GM18907 (cell line): ENCODE results near the gene CLPSL2.
"Not testable (repeated sequence)": the region's sequence is repeated elsewhere in the genome, so short reads cannot be mapped to it uniquely, and the experiment has no call there.

Experiments
- ATAC-seq: cut with Tn5 transposase; IDR thresholded peaks from one replicate; pipeline ENCODE4 v1.9.1; 2021; ENCODE audit warnings: mild to moderate bottlenecking, moderate library complexity; ENCODE audit not compliant: unreplicated experiment

CLPSL2 gene

GRCh38 chr6:35776364-35777215 is at the start of gene CLPSL2:
CLPSL2 (plus strand) TSS chr6:35776598; CDS start chr6:35776619, 21 bp downstream.
- no peak for ATAC-seq

GRCh38 chr6:35727231-35727934 is 49.0 kb upstream of the CLPSL2 start:
- peak; percentile 9 for ATAC-seq

- peak; percentile 46 for ATAC-seq
Observed at GRCh38 chr6:35727935-35728682, 48.3 kb upstream of the CLPSL2 start.

- ATAC-seq: no peak
Observed at GRCh38 chr6:35728683-35729678, 47.4 kb upstream of the CLPSL2 start.

- ATAC-seq: no peak
Observed at GRCh38 chr6:35729722-35730121, 46.7 kb upstream of the CLPSL2 start.

GRCh38 chr6:35730745-35731413 is 45.5 kb upstream of the CLPSL2 start:
- ATAC-seq: no peak

GRCh38 chr6:35731414-35731735 is 45.0 kb upstream of the CLPSL2 start:
- ATAC-seq: peak; percentile 52

GRCh38 chr6:35731736-35732532 is 44.5 kb upstream of the CLPSL2 start:
- ATAC-seq: peak; percentile 48

- ATAC-seq: no peak
Observed at GRCh38 chr6:35733633-35734032, 42.8 kb upstream of the CLPSL2 start.

GRCh38 chr6:35734319-35734718 is 42.1 kb upstream of the CLPSL2 start:
- not testable (repeated sequence) for ATAC-seq

GRCh38 chr6:35735452-35735851 is 40.9 kb upstream of the CLPSL2 start:
- no peak for ATAC-seq

- no peak for ATAC-seq
Observed at GRCh38 chr6:35736253-35736894, 40.0 kb upstream of the CLPSL2 start.

GRCh38 chr6:35736982-35737412 is 39.4 kb upstream of the CLPSL2 start, which contains the start of gene ARMC12:
ARMC12 (plus strand) TSS chr6:35737032; CDS start chr6:35737109, 77 bp downstream.
- ATAC-seq: no peak

GRCh38 chr6:35737413-35738211 is 38.8 kb upstream of the CLPSL2 start:
- no peak for ATAC-seq

GRCh38 chr6:35739645-35740524 is 36.5 kb upstream of the CLPSL2 start:
- ATAC-seq: no peak

GRCh38 chr6:35742842-35743241 is 33.6 kb upstream of the CLPSL2 start:
- no peak for ATAC-seq
